HepG2 (cell line): ENCODE results near the gene SETD5. TPM values are rescaled to one million over a fixed set of nuclear protein-coding genes. Genes with fewer than 3 reads are reported as not detected.

Experiments
- ATAC-seq: fragments of 200-7000 bp; cut with Tn5 transposase; 3 replicates; pipeline ENCODE4 v1.9.1; 2020; ENCODE audit warnings: mild to moderate bottlenecking, moderate library complexity
- BruUV-seq: library from RNA; stranded (reverse); fragments of 400-500 nt; replicated peaks from 2 replicates; lab custom pipeline; 2021; lab: Mats Ljungman, UMichigan
- CTCF ChIA-PET: fragments of 300-600 bp; formaldehyde crosslinking; extraction: SDS; loops from one replicate; lab custom pipeline; 2021; ENCODE audit warnings: low total read pairs, inconsistent platforms, low intra/inter-chr PET ratio; lab: Yijun Ruan, JAX
- POLR2A ChIA-PET: fragments of 350-600 bp; sonication (Branson Sonifier 250); formaldehyde crosslinking; loops from one replicate; lab custom pipeline; 2020; ENCODE audit warnings: antibody characterized with exemption, inconsistent platforms; lab: Yijun Ruan, JAX
- DNase-seq: peaks from one replicate; pipeline ENCODE4 v3.0.0-alpha.2; 2015; ENCODE audit warnings: low spot score
- FAIRE-seq: peaks from 3 replicates; lab custom pipeline; 2011; peaks lifted over from hg19 to GRCh38; lab: Jason Lieb, UNC
- H2AFZ ChIP-seq: one replicate; pipeline ENCODE4 v1.6.1; 2011; ENCODE audit warnings: low read length, inconsistent platforms
- H3K27ac ChIP-seq: fragments of 300-600 bp; 3 replicates; pipeline ENCODE4 v1.8.0; 2011; ENCODE audit warnings: mixed run types, mild to moderate bottlenecking, mixed read lengths, low read length, inconsistent platforms; ENCODE audit not compliant: insufficient read depth; ENCODE audit errors: extremely low read length
- H3K27me3 ChIP-seq, 2 experiments: fragments of 200-600 bp in 1 of 2; 2 replicates in 1 of 2; 3 replicates in 1 of 2; pipeline versions ENCODE4 v1.6.0 to v1.8.0; 2011; ENCODE audit warnings: low read length in 2 of 2, mild to moderate bottlenecking in 2 of 2, moderate library complexity in 2 of 2, inconsistent platforms in 1 of 2; ENCODE audit not compliant: insufficient read depth in 2 of 2, control insufficient read depth in 1 of 2
- H3K36me3 ChIP-seq, 2 experiments: fragments of 200-600 bp in 1 of 2; replicated peaks in 1 of 2; 2 replicates in 1 of 2; 3 replicates in 1 of 2; pipeline versions ENCODE4 v1.5.1 to v1.8.0; 2011; ENCODE audit warnings: low read length in 2 of 2, inconsistent platforms in 1 of 2; ENCODE audit not compliant: insufficient read depth in 2 of 2, control insufficient read depth in 1 of 2
- H3K4me1 ChIP-seq: 2 replicates; pipeline ENCODE4 v1.5.1; 2012; ENCODE audit warnings: low read length, inconsistent platforms; ENCODE audit not compliant: insufficient read depth
- H3K4me2 ChIP-seq: 2 replicates; pipeline ENCODE4 v1.6.0; 2011; ENCODE audit warnings: low read depth, low read length, inconsistent platforms
- H3K4me3 ChIP-seq, 3 experiments: fragments of 200-600 bp in 1 of 3; sonication (generic), shearing (Covaris generic) in 1 of 3; replicated peaks in 1 of 3; 2 replicates each; pipeline ENCODE4 v1.5.1; 2011 to 2016; ENCODE audit warnings: low read length in 3 of 3, inconsistent platforms in 2 of 3, low read depth in 2 of 3, mild to moderate bottlenecking in 2 of 3, control low read depth in 1 of 3, mixed read lengths in 1 of 3; ENCODE audit not compliant: insufficient read depth in 1 of 3
- H3K79me2 ChIP-seq: one replicate; pipeline ENCODE4 v1.6.1; 2011; ENCODE audit warnings: low read length, inconsistent platforms; ENCODE audit not compliant: insufficient read depth
- H3K9ac ChIP-seq: 2 replicates; pipeline ENCODE4 v1.6.0; 2011; ENCODE audit warnings: mild to moderate bottlenecking, low read depth, low read length, inconsistent platforms; ENCODE audit not compliant: insufficient read depth
- H3K9me3 ChIP-seq: 2 replicates; pipeline ENCODE4 v1.5.1; 2012; ENCODE audit warnings: mild to moderate bottlenecking, low read length
- H4K20me1 ChIP-seq: 2 replicates; pipeline ENCODE4 v1.6.0; 2011; ENCODE audit warnings: inconsistent platforms, mild to moderate bottlenecking, low read length, moderate library complexity; ENCODE audit not compliant: insufficient read depth
- ATF1 ChIP-seq: IDR thresholded peaks from 2 replicates; pipeline ENCODE4 v1.6.1; 2016; ENCODE audit warnings: mild to moderate bottlenecking, control low read depth
- HES4 ChIP-seq: sonication (generic); formaldehyde crosslinking; IDR thresholded peaks from 2 replicates; pipeline ENCODE4 v1.9.0; 2021; ENCODE audit warnings: mild to moderate bottlenecking, missing genetic modification reagents, borderline replicate concordance
- JARID2 ChIP-seq: sonication (generic); formaldehyde crosslinking; IDR thresholded peaks from 2 replicates; pipeline ENCODE4 v1.8.1; 2023; ENCODE audit warnings: missing genetic modification reagents, inconsistent platforms; ENCODE audit not compliant: insufficient replicate concordance
- KDM2A ChIP-seq: sonication (generic); formaldehyde crosslinking; IDR thresholded peaks from 2 replicates; pipeline ENCODE4 v1.4.0; 2020; ENCODE audit warnings: low read depth, missing genetic modification reagents, borderline replicate concordance
- SETDB1 ChIP-seq: sonication (generic); formaldehyde crosslinking; IDR thresholded peaks from 2 replicates; pipeline ENCODE4 v1.5.1; 2020; ENCODE audit warnings: missing genetic modification reagents, mild to moderate bottlenecking, borderline replicate concordance
- TMF1 ChIP-seq: sonication (generic); formaldehyde crosslinking; IDR thresholded peaks from 2 replicates; pipeline ENCODE4 v1.8.1; 2022; ENCODE audit warnings: low read depth, missing genetic modification reagents
- ZNF121 ChIP-seq: sonication (generic); formaldehyde crosslinking; IDR thresholded peaks from 2 replicates; pipeline ENCODE4 v1.5.0; 2020; ENCODE audit warnings: mild to moderate bottlenecking, missing genetic modification reagents
- ZNF562 ChIP-seq: sonication (generic); formaldehyde crosslinking; IDR thresholded peaks from 2 replicates; pipeline ENCODE4 v1.8.0; 2022; ENCODE audit warnings: missing genetic modification reagents, borderline replicate concordance
- ZNF770 ChIP-seq: sonication (generic); formaldehyde crosslinking; IDR thresholded peaks from 2 replicates; pipeline ENCODE4 v1.5.0; 2020; ENCODE audit warnings: mild to moderate bottlenecking, missing genetic modification reagents
- WGBS: methylation state at CpG from one replicate; pipeline ENCODE4 v1.1.6; 2017; ENCODE audit warnings: low lambda C conversion rate; 5-methylcytosine and 5-hydroxymethylcytosine counted together
- in situ Hi-C: cut with HindIII; loops from 2 replicates; pipeline ENCODE4 v1.10.0; 2017; ENCODE audit warnings: low pct_unique_long_range_greater_than_20kb; ENCODE audit not compliant: extremely low pct_ligation_motif_present
- intact Hi-C: fragments of 100-400 bp; cut with micrococcal nuclease; formaldehyde crosslinking; loops from one replicate; pipeline ENCODE4 v1.10.0; 2022; ENCODE audit not compliant: unreplicated experiment
- polyA plus RNA-seq, 8 experiments: library from polyadenylated mRNA; depleted of rRNA in 3 of 8; stranded (reverse) in 7 of 8; unstranded in 1 of 8; fragments of >200 nt; fragmentation: Illumina TruSeq in 4 of 8; extraction: Trizol in 4 of 8; gene quantifications; 2 replicates each; pipeline versions ENCODE4 v1.2.1 to v1.2.3, GENCODE V29; 2011 to 2016; ENCODE audit warnings: low read depth in 4 of 8, missing spikeins in 1 of 8, mixed read lengths in 1 of 8; ENCODE audit not compliant: insufficient read depth in 1 of 8
- total RNA-seq, 5 experiments: library from RNA; depleted of rRNA; stranded (reverse); fragments of >200 nt; fragmentation: Illumina TruSeq; extraction: Trizol; gene quantifications; 2 replicates each; pipeline ENCODE4 v1.2.3, GENCODE V29; 2016; ENCODE audit warnings: low read depth in 1 of 5
- TF ChIP-seq, protein P1 (sequence below): sonication (generic); formaldehyde crosslinking; IDR thresholded peaks from 2 replicates; pipeline ENCODE4 v1.8.0; 2022; ENCODE audit warnings: missing genetic modification reagents, mild to moderate bottlenecking, moderate library complexity, borderline replicate concordance
- TF ChIP-seq, protein P2 (sequence below): sonication (generic); formaldehyde crosslinking; IDR thresholded peaks from 2 replicates; pipeline ENCODE4 v1.9.0; 2021; ENCODE audit warnings: missing genetic modification reagents, borderline replicate concordance

The SETD5 gene
- total and polyA plus RNA-seq, 2 of the 13 experiments (the other 11 are each of a cell fraction or from before 2014, with no cell fraction given) = 46.8 to 95.8 TPM

GRCh38 chr3:9420850-9421549, 23.6 kb downstream of the SETD5 start:
- WGBS = 56% methylated on average over 2 of the region's 2 CpGs
- Histone ChIP-seq H3K9me3 (no peaks in the 10 kb centered on the region), H3K4me3 (no peak overlapping the region), H3K4me2 (peak overlapping the region; percentile 73; the same call in 1 of the 2 replicates), H3K79me2 (peaks cover 91% of the 10 kb centered on the region), H3K36me3 (peaks cover 0 to 12% of the 10 kb centered on the region in 2 experiments; a peak in 4 of 5 replicates), H3K9ac (0 out of 2 replicates have a peak overlapping the region, but pooled peaks have one; percentile 10), H3K27ac (peak overlapping the region; percentile 16), H2AFZ (no peak overlapping the region), H4K20me1 (peaks cover 19% of the 10 kb centered on the region; the same call in 1 of the 2 replicates), H3K27me3 (no peaks in the 10 kb centered on the region), H3K4me1 (peaks cover 86% of the 10 kb centered on the region)
- FAIRE-seq (no peak), ATAC-seq (no peak), DNase-seq (no peak)
- POLR2A ChIA-PET = interaction anchor here (1.2 to 7.8 kb wide), 4 partner anchors 22 to 512 kb away, joined by 3 to 81 read pairs (median 7); partner anchors contain the start of genes CRELD1, SETD5 and THUMPD3
- no TSS peak for BruUV-seq
- in situ Hi-C loops = no loop called here
- CTCF ChIA-PET = no interaction called here
- intact Hi-C loops = loop anchor here (5.0 kb wide), 1 partner anchor 34 kb away; no protein-coding TSS in a partner anchor
- TF ChIP-seq JARID2 (CRISPR knock-in tag) = no peak
- TF ChIP-seq ATF1 (CRISPR knock-in tag) = no peak
- TF ChIP-seq KDM2A (CRISPR knock-in tag) = no peak
- peak; percentile 90 for TF ChIP-seq ZNF121
- TF ChIP-seq HES4 = no peak
- TF ChIP-seq ZNF562 (CRISPR knock-in tag) = no peak
- peak; percentile 47; the same call in 1 of the 2 replicates for TF ChIP-seq ZNF770 (CRISPR knock-in tag)
- TF ChIP-seq, protein P1, sequence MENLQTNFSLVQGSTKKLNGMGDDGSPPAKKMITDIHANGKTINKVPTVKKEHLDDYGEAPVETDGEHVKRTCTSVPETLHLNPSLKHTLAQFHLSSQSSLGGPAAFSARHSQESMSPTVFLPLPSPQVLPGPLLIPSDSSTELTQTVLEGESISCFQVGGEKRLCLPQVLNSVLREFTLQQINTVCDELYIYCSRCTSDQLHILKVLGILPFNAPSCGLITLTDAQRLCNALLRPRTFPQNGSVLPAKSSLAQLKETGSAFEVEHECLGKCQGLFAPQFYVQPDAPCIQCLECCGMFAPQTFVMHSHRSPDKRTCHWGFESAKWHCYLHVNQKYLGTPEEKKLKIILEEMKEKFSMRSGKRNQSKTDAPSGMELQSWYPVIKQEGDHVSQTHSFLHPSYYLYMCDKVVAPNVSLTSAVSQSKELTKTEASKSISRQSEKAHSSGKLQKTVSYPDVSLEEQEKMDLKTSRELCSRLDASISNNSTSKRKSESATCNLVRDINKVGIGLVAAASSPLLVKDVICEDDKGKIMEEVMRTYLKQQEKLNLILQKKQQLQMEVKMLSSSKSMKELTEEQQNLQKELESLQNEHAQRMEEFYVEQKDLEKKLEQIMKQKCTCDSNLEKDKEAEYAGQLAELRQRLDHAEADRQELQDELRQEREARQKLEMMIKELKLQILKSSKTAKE (CRISPR knock-in tag) = no peak
- TF ChIP-seq, protein P2, sequence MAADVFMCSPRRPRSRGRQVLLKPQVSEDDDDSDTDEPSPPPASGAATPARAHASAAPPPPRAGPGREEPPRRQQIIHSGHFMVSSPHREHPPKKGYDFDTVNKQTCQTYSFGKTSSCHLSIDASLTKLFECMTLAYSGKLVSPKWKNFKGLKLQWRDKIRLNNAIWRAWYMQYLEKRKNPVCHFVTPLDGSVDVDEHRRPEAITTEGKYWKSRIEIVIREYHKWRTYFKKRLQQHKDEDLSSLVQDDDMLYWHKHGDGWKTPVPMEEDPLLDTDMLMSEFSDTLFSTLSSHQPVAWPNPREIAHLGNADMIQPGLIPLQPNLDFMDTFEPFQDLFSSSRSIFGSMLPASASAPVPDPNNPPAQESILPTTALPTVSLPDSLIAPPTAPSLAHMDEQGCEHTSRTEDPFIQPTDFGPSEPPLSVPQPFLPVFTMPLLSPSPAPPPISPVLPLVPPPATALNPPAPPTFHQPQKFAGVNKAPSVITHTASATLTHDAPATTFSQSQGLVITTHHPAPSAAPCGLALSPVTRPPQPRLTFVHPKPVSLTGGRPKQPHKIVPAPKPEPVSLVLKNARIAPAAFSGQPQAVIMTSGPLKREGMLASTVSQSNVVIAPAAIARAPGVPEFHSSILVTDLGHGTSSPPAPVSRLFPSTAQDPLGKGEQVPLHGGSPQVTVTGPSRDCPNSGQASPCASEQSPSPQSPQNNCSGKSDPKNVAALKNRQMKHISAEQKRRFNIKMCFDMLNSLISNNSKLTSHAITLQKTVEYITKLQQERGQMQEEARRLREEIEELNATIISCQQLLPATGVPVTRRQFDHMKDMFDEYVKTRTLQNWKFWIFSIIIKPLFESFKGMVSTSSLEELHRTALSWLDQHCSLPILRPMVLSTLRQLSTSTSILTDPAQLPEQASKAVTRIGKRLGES (CRISPR knock-in tag) = no peak
- no peak for TF ChIP-seq TMF1
- TF ChIP-seq SETDB1 (CRISPR knock-in tag) = no peak
